ENCODE measurements around the gene PPIL6. TPM values are rescaled to one million over a fixed set of nuclear protein-coding genes. Genes with fewer than 3 reads are reported as not detected.

Gene PPIL6
- total RNA-seq, 4 donors from 2014 or later = 1.9 to 9.0 (median 2.5) TPM

GRCh38 chr6:109347779-109348178, 92.6 kb downstream of the PPIL6 start:
- Histone ChIP-seq H3K4me1 (peaks cover 0 to 14% (median 3%) of the 10 kb centered on the region in 3 donors), H3K36me3 (no peaks in the 10 kb centered on the region), H3K27me3 (no peaks in the 10 kb centered on the region), H3K27ac (no peak overlapping the region), H3K4me3 (no peak overlapping the region), H3K9me3 (no peaks in the 10 kb centered on the region)
- TF ChIP-seq EP300 (IDR thresholded peaks at IDR 0.05) (no peak), POLR2A (IDR thresholded peaks at IDR 0.05) (no peak), CTCF (IDR thresholded peaks at IDR 0.05) (no peak), POLR2AphosphoS5 (IDR thresholded peaks at IDR 0.05) (no peak)
- ATAC-seq = no peak
- 77 to 80% methylated on average over 3 of the region's 3 CpGs for WGBS, 2 donors (ENCODE audit: low coverage in 1 of 2)

- no peaks in the 10 kb centered on the region for H3K9me3 ChIP-seq
- no peak overlapping the region for H3K27ac ChIP-seq
- no peaks in the 10 kb centered on the region for H3K36me3 ChIP-seq
- no peaks in the 10 kb centered on the region for H3K27me3 ChIP-seq
- H3K4me3 ChIP-seq = no peak overlapping the region
- ATAC-seq = no peak
- TF ChIP-seq POLR2AphosphoS5 (IDR thresholded peaks at IDR 0.05) (no peak), CTCF (IDR thresholded peaks at IDR 0.05) (no peak), POLR2A (IDR thresholded peaks at IDR 0.05) (no peak), EP300 (IDR thresholded peaks at IDR 0.05) (no peak)
- peaks cover 0 to 14% (median 3%) of the 10 kb centered on the region in 3 donors for H3K4me1 ChIP-seq
- 91% methylated on average over 4 of the region's 4 CpGs; no CpG with 5 or more reads in 1 of the 2 donors for WGBS, 2 donors (ENCODE audit: low coverage in 1 of 2)
Observed at GRCh38 chr6:109345986-109346385, 94.4 kb downstream of the PPIL6 start.

- Histone ChIP-seq H3K27me3 (no peaks in the 10 kb centered on the region), H3K4me1 (peaks cover 0 to 1% (median 0%) of the 10 kb centered on the region in 3 donors), H3K4me3 (no peak overlapping the region), H3K36me3 (no peaks in the 10 kb centered on the region), H3K9me3 (no peaks in the 10 kb centered on the region), H3K27ac (no peak overlapping the region)
- TF ChIP-seq POLR2A (IDR thresholded peaks at IDR 0.05) (no peak), CTCF (IDR thresholded peaks at IDR 0.05) (no peak), EP300 (IDR thresholded peaks at IDR 0.05) (no peak)
- 82% methylated on average over 2 of the region's 2 CpGs; no CpG with 5 or more reads in 1 of the 2 donors for WGBS, 2 donors (ENCODE audit: low coverage in 1 of 2)
- no peak for ATAC-seq
Observed at GRCh38 chr6:109344226-109344625, 96.2 kb downstream of the PPIL6 start.

GRCh38 chr6:109343518-109343917, 96.9 kb downstream of the PPIL6 start:
- Histone ChIP-seq H3K36me3 (no peaks in the 10 kb centered on the region), H3K4me3 (no peak overlapping the region), H3K4me1 (no peaks in the 10 kb centered on the region), H3K9me3 (no peaks in the 10 kb centered on the region), H3K27ac (no peak overlapping the region), H3K27me3 (no peaks in the 10 kb centered on the region)
- TF ChIP-seq CTCF (IDR thresholded peaks at IDR 0.05) (no peak), POLR2AphosphoS5 (IDR thresholded peaks at IDR 0.05) (no peak), EP300 (IDR thresholded peaks at IDR 0.05) (no peak), POLR2A (IDR thresholded peaks at IDR 0.05) (no peak)
- no peak for ATAC-seq
- WGBS, 2 donors (ENCODE audit: low coverage in 1 of 2) = 82 to 95% methylated on average over 3 to 7 of the region's 7 CpGs

GRCh38 chr6:109342911-109343310, 97.5 kb downstream of the PPIL6 start:
- ATAC-seq = no peak
- Histone ChIP-seq H3K4me3 (no peak overlapping the region), H3K9me3 (no peaks in the 10 kb centered on the region), H3K36me3 (no peaks in the 10 kb centered on the region), H3K27me3 (no peaks in the 10 kb centered on the region), H3K4me1 (no peaks in the 10 kb centered on the region), H3K27ac (no peak overlapping the region)
- no peak for TF ChIP-seq CTCF (IDR thresholded peaks at IDR 0.05)
- TF ChIP-seq POLR2AphosphoS5 (IDR thresholded peaks at IDR 0.05) = no peak
- TF ChIP-seq POLR2A (IDR thresholded peaks at IDR 0.05) = no peak
- TF ChIP-seq EP300 (IDR thresholded peaks at IDR 0.05) = no peak
- WGBS, 2 donors (ENCODE audit: low coverage in 1 of 2) = 86 to 87% methylated on average over 1 to 2 of the region's 6 CpGs

Measured in gastroesophageal sphincter (tissue), 4 donors.